ENCODE results near the gene ARID1B.
"Not testable (repeated sequence)": the region's sequence is repeated elsewhere in the genome, so short reads cannot be mapped to it uniquely, and the experiment has no call there.

The ARID1B gene

DNA sequence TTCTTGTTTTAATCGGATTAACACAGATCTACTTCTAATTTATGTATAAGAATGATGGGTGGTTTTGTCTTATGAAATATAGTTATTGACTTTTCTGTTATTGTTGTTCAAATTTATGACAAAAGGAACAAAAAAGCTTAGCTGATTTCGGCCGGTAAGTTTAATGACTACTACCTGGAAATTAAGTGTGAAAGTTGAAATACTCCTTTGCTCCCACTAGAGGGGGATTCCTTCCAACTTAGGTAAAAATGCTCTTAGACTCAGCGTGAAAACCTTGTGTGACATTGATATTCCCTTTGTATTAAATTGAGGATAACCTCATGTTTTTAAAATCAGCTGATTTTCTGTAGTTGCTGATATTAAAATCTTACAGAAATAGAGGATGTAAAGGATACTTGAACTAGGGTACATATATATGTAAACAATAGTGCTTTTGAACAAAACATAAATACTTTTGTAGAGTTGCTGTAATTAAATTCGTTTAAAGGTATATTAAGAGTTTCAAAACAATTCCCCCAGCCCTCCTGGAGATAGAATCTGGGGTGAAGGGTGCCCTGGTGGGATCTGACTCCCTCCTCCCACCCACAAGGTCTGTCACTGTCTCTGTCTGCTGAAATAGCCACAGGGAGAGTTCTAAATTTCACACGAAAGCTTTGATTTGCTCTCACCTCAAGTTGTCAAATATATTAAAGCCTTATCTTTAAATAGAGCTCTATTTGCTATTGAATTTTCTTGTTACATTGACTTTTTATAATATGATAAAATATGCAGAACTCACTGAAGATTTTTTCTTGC lies 257.5 kb downstream of the ARID1B start:
- Histone ChIP-seq H3K27me3 (no peaks in the 10 kb centered on the region), H3K4me3 (ENCODE audit: low read depth, low read length) (no peak overlapping the region), H3K9me3 (no peaks in the 10 kb centered on the region), H3K36me3 (no peaks in the 10 kb centered on the region), H3K4me1 (peaks cover 9% of the 10 kb centered on the region)
- TF ChIP-seq, protein P1, sequence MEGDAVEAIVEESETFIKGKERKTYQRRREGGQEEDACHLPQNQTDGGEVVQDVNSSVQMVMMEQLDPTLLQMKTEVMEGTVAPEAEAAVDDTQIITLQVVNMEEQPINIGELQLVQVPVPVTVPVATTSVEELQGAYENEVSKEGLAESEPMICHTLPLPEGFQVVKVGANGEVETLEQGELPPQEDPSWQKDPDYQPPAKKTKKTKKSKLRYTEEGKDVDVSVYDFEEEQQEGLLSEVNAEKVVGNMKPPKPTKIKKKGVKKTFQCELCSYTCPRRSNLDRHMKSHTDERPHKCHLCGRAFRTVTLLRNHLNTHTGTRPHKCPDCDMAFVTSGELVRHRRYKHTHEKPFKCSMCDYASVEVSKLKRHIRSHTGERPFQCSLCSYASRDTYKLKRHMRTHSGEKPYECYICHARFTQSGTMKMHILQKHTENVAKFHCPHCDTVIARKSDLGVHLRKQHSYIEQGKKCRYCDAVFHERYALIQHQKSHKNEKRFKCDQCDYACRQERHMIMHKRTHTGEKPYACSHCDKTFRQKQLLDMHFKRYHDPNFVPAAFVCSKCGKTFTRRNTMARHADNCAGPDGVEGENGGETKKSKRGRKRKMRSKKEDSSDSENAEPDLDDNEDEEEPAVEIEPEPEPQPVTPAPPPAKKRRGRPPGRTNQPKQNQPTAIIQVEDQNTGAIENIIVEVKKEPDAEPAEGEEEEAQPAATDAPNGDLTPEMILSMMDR (IDR thresholded peaks at IDR 0.05; ENCODE audit: low read depth, low read length): peak; percentile 76
- no peak for DNase-seq

DNA sequence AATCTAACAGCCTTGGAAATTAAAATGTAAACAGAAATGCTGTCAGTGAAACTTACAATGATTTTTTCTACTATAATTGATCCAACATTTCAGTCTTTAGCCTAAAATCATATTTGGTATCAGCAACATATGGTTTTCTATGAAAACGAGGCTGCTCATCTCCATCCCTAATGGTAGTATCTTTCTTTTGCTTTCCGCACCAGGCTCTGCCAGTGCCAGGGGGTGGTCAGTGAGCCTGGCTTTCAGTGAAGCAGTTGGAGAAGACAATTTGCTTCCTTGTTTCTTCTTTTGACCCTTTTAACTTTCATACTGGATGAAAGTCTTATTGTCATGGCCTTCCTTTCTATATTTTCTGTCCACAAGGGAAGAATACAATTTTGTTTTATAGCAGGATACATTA lies 258.4 kb downstream of the ARID1B start:
- DNase-seq: no peak
- Histone ChIP-seq H3K4me3 (ENCODE audit: low read depth, low read length) (no peak overlapping the region), H3K27me3 (no peaks in the 10 kb centered on the region), H3K36me3 (no peaks in the 10 kb centered on the region), H3K4me1 (peaks cover 9% of the 10 kb centered on the region), H3K9me3 (no peaks in the 10 kb centered on the region)
- TF ChIP-seq, protein P1 (IDR thresholded peaks at IDR 0.05; ENCODE audit: low read depth, low read length): no peak

DNA sequence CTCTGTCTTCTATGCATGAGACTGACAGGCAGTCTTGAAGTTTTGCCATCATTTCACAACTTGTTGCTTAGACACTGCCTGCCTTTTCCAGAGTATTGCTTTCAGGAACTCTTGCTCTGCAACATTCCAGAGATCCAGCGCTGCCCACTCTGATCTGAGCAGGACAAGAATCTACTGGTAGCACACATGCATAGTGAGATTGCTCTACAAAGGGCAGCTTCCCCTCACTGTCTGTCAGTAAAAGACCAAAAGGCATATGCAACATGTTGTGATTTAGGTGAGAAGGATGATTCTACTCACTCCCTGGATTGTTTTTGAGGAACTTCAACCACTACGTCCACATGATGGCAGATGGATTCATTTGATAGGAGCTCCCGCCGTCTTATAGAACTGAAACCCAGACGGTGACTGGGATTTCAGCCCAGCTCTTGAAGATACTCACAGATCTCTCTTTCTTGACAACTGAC lies 259.1 kb downstream of the ARID1B start:
- Histone ChIP-seq H3K4me3 (ENCODE audit: low read depth, low read length) (no peak overlapping the region), H3K36me3 (no peaks in the 10 kb centered on the region), H3K27me3 (no peaks in the 10 kb centered on the region), H3K4me1 (peaks cover 9% of the 10 kb centered on the region), H3K9me3 (no peaks in the 10 kb centered on the region)
- no peak for DNase-seq
- TF ChIP-seq, protein P1 (IDR thresholded peaks at IDR 0.05; ENCODE audit: low read depth, low read length): no peak

DNA sequence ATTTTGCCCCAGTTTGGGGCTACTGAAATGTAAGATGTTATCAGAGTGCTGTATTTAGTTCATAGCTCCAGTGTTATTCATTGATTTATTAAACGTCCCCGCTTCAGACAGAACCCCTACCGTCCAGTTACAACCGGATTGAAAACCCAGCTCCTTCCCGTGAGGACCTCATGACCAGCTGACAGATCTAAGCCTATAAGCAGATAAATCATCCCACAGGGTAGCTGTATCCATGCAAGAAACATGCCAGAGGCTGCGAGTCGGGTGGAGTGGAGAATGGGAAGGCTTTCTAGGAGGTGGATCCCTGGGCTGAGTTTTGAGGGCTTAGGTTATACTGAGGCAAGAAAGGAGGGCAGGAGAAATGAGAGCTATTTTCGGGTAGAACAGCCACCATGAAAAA lies 260.0 kb downstream of the ARID1B start:
- H3K9me3 ChIP-seq: no peaks in the 10 kb centered on the region
- peaks cover 9% of the 10 kb centered on the region for H3K4me1 ChIP-seq
- no peak overlapping the region for H3K4me3 ChIP-seq (ENCODE audit: low read depth, low read length)
- no peaks in the 10 kb centered on the region for H3K36me3 ChIP-seq
- TF ChIP-seq, protein P1 (IDR thresholded peaks at IDR 0.05; ENCODE audit: low read depth, low read length): no peak
- no peak for DNase-seq
- H3K27me3 ChIP-seq: no peaks in the 10 kb centered on the region

DNA sequence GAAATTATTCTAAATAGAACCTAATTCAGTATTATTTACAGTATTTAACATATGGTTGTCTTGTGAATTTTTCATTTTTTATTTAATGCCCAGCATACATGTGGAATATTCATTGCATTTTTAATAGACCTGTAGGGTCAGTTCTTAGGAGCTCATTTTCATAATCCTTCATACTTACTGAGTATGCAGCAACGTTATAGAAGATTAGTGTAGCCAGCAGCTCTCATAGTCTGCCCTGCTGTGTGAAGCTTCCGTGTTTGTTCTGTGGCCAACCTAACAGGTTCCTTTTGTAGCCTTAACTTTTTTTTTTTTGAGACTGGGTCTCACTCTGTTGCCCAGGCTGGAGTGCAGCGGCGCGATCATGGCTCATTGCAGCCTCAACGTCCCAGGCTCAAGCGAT lies 261.4 kb downstream of the ARID1B start:
- H3K4me3 ChIP-seq (ENCODE audit: low read depth, low read length): no peak overlapping the region
- DNase-seq: no peak
- TF ChIP-seq, protein P1 (IDR thresholded peaks at IDR 0.05; ENCODE audit: low read depth, low read length): no peak
- H3K27me3 ChIP-seq: no peaks in the 10 kb centered on the region
- peaks cover 10% of the 10 kb centered on the region for H3K4me1 ChIP-seq
- H3K9me3 ChIP-seq: no peaks in the 10 kb centered on the region
- H3K36me3 ChIP-seq: no peaks in the 10 kb centered on the region

DNA sequence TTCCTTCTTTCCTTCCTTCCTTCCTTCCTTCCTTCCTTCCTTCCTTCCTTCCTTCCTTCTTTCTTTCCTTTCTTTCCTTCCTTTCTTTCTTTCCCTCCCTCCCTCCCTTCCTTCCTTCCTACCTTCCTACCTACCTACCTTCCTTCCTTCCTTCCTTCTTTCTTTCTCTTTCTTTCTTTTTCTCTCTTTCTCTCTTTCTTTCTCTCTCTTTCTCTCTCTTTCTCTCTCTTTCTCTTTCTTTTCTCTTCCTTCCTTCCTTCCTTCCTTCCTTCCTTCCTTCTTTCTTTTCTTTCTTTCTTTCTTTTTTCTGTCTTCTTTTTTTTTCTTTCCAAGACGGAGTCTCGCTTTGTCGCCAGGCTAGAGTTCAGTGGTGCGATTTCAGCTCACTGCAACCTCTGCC lies 262.5 kb downstream of the ARID1B start:
- H3K27me3 ChIP-seq; H3K4me3 ChIP-seq (ENCODE audit: low read depth, low read length); H3K36me3 ChIP-seq; DNase-seq; H3K9me3 ChIP-seq; H3K4me1 ChIP-seq: not testable (repeated sequence)
